Fibroblast of pulmonary artery (primary cell): ENCODE measurements around the gene ETFA.
"Not testable (repeated sequence)": the region's sequence is repeated elsewhere in the genome, so short reads cannot be mapped to it uniquely, and the experiment has no call there.

ENCODE experiments used
- DNase-seq: peaks from one replicate; pipeline ENCODE4 v3.0.0-alpha.2; 2010; ENCODE audit warnings: low read depth
- H3K4me3 ChIP-seq: replicated peaks from 2 replicates; pipeline ENCODE4 v1.5.1; 2011; ENCODE audit warnings: low read depth, mild to moderate bottlenecking, control low read depth, low read length, moderate library complexity
- TF ChIP-seq, protein P1 (sequence below): IDR thresholded peaks from 2 replicates; pipeline ENCODE4 v1.5.1; 2011; ENCODE audit warnings: mild to moderate bottlenecking, control low read depth, low read length, inconsistent platforms; ENCODE audit errors: missing control alignments

ETFA gene

DNA sequence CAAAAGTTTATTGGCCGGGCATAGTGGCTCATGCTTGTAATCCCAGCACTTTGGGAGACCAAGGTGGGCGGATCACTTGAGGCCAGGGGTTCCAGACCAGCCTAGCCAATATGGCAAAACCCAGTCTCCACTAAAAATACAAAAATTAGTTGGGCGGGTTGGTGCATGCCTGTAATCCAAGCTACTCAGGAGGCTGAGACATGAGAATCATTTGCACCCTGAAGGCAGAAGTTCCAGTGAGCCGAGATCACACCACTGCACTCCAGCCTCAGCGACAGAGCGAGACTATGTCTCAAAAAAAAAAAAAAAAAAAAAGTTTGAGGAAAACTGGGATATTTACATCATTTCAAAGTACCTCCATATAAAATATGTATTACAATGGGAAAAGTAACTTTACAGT is 40.4 kb downstream of the ETFA start:
- TF ChIP-seq, protein P1, sequence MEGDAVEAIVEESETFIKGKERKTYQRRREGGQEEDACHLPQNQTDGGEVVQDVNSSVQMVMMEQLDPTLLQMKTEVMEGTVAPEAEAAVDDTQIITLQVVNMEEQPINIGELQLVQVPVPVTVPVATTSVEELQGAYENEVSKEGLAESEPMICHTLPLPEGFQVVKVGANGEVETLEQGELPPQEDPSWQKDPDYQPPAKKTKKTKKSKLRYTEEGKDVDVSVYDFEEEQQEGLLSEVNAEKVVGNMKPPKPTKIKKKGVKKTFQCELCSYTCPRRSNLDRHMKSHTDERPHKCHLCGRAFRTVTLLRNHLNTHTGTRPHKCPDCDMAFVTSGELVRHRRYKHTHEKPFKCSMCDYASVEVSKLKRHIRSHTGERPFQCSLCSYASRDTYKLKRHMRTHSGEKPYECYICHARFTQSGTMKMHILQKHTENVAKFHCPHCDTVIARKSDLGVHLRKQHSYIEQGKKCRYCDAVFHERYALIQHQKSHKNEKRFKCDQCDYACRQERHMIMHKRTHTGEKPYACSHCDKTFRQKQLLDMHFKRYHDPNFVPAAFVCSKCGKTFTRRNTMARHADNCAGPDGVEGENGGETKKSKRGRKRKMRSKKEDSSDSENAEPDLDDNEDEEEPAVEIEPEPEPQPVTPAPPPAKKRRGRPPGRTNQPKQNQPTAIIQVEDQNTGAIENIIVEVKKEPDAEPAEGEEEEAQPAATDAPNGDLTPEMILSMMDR, result no peak
- H3K4me3 ChIP-seq, result no peak overlapping the region
- DNase-seq, result no peak

GRCh38 chr15:76267077-76267476 is 44.2 kb downstream of the ETFA start:
- H3K4me3 ChIP-seq, result no peak overlapping the region
- DNase-seq, result no peak
- TF ChIP-seq, protein P1, result no peak

GRCh38 chr15:76265769-76266168 is 45.5 kb downstream of the ETFA start:
- not testable (repeated sequence) for H3K4me3 ChIP-seq
- DNase-seq, result peak; percentile 18

DNA sequence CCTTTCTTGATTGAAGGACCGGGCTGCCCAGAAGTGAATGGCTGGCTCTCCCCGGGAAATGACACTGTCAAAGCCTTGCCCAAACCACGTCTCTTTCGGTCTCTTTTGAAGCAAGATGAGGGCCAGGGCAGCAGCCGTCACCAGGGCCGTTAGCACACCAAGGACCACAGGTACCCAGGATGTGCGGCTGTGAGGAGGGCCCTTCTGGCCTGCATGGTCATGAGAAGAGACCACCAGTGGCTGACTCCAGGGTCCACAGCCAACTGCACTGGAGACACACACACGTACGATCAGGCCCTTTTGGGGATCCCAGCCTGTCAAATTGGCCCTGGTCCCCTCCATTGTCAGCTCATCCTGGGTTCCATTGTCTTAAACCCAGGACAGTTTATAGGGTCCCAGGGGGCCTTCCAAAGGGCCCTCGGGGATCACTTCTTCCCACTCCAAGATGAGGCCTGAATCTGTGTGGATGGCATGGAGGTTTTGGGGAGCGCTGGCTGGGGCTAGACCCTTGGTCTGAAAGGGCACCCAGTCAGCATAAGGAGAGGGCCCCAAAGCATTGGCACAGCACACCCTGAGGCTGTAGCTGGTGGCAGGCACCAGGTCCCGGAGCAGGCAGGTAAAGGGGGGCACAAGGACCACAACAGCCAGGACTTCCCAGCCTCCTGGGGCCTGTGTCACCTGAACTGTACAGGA is 50.9 kb downstream of the ETFA start:
- TF ChIP-seq, protein P1, result no peak
- H3K4me3 ChIP-seq, result no peak overlapping the region
- no peak for DNase-seq

GRCh38 chr15:76259392-76259791 is 51.9 kb downstream of the ETFA start:
- TF ChIP-seq, protein P1, result no peak
- DNase-seq, result no peak
- H3K4me3 ChIP-seq, result no peak overlapping the region

DNA sequence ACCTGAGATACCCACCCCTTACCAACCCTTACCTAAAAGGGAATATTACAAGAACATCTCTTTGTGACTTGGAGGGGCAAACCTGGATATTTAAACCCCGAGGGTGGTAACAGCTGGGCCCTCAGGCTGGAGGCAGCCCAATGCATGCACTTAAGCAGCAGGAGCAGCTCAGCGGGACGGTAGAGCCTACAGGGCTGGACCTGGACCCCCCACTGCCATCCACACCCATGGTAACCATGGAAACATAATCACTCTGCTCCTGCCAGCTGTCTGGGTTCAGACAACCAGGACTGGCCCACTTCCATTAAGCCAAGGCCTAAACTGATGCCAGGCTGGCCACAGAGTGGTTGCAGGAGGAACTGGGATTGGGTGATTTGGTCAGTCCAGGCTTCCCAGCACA is 52.8 kb downstream of the ETFA start:
- no peak for DNase-seq
- TF ChIP-seq, protein P1, result no peak
- H3K4me3 ChIP-seq, result no peak overlapping the region

GRCh38 chr15:76253691-76254473 is 57.4 kb downstream of the ETFA start:
- H3K4me3 ChIP-seq, result no peak overlapping the region
- no peak for DNase-seq
- TF ChIP-seq, protein P1, result no peak
